ENCODE measurements around the gene THEMIS. TPM values are rescaled to one million over a fixed set of nuclear protein-coding genes. Genes with fewer than 3 reads are reported as not detected.
"Not testable (repeated sequence)": the region's sequence is repeated elsewhere in the genome, so short reads cannot be mapped to it uniquely, and the experiment has no call there.

The THEMIS gene
- total RNA-seq, 2 donors from 2014 or later, result 0.40 to 1.6 TPM

DNA sequence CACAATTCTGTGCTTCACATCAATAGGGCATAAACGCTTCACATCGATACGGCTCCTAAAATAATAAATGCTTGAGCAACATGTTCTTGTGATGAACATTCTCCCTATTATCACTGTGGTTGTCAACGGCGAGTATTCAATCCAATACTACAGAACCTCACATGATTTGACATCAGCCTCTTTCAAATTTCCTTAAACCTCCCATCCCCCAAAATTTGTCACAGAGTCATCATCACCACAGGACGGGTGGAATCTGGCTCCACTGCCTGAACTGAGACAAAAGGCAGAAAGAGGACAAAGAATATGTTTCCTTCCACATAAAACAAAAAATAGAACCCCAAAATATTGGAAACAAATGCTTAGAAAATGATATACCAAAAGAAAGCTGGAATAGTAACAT lies 7.3 kb downstream of the THEMIS start:
- Histone ChIP-seq H3K27ac (no peak overlapping the region), H3K27me3 (replicated peaks; ENCODE audit: insufficient read depth) (no peaks in the 10 kb centered on the region), H3K36me3 (no peaks in the 10 kb centered on the region), H3K4me3 (no peak overlapping the region), H3K4me1 (replicated peaks) (no peaks in the 10 kb centered on the region), H3K9me3 (no peaks in the 10 kb centered on the region)
- TF ChIP-seq POLR2A (IDR thresholded peaks at IDR 0.05) (no peak), POLR2AphosphoS5 (IDR thresholded peaks at IDR 0.05) (no peak), CTCF (IDR thresholded peaks at IDR 0.05) (no peak)
- intact Hi-C loops (cut with DNase I), result no loop called here
- DNase-seq (ENCODE audit: low spot score), result no peak
- 82% methylated on average over 6 of the region's 6 CpGs for WGBS

DNA sequence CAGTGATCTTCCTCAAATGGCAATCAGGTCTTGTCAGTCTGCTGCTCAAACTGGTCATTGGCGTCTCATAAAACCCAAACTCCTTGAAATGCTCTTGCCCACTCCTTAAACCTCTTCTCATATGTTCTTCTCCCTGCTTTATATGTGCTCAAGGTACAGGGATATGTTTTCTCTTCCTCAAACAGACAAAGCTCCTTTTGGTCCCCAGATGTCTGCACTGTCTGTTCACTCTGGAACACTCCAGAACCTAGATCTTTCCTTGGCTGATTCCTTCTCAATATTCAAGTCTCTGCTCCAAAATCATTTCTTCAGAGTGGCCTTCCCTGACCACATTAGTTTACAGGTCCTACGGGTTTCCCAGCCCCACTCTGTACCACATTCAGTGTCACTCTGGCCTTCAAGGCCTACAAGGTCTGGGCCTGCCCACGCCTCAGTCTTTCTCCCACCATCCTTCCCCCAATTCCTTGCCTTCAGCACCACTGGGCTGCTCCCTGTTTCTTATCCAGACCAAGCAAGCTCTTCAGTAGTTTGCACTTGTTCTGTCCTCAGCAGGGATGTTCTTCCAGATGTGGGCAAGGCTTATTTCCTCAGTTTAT lies 9.0 kb downstream of the THEMIS start:
- Histone ChIP-seq H3K36me3 (no peaks in the 10 kb centered on the region), H3K27me3 (replicated peaks; ENCODE audit: insufficient read depth) (no peaks in the 10 kb centered on the region), H3K27ac (no peak overlapping the region), H3K4me3 (no peak overlapping the region), H3K4me1 (replicated peaks) (no peaks in the 10 kb centered on the region), H3K9me3 (no peaks in the 10 kb centered on the region)
- intact Hi-C loops (cut with DNase I), result no loop called here
- no peak for TF ChIP-seq POLR2AphosphoS5 (IDR thresholded peaks at IDR 0.05)
- TF ChIP-seq POLR2A (IDR thresholded peaks at IDR 0.05), result no peak
- no peak for TF ChIP-seq CTCF (IDR thresholded peaks at IDR 0.05)
- DNase-seq (ENCODE audit: low spot score), result no peak
- 95% methylated on average over 3 of the region's 3 CpGs for WGBS

GRCh38 chr6:127886603-127887002 lies 14.3 kb downstream of the THEMIS start:
- no peaks in the 10 kb centered on the region for H3K4me1 ChIP-seq (replicated peaks)
- TF ChIP-seq CTCF (IDR thresholded peaks at IDR 0.05), result no peak
- no peak for TF ChIP-seq POLR2A (IDR thresholded peaks at IDR 0.05)
- no peak for TF ChIP-seq POLR2AphosphoS5 (IDR thresholded peaks at IDR 0.05)
- 85% methylated on average over 3 of the region's 3 CpGs for WGBS
- no peak for DNase-seq (ENCODE audit: low spot score)
- intact Hi-C loops (cut with DNase I), result no loop called here
- no peaks in the 10 kb centered on the region for H3K9me3 ChIP-seq
- H3K27me3 ChIP-seq (replicated peaks; ENCODE audit: insufficient read depth), result no peaks in the 10 kb centered on the region
- no peak overlapping the region for H3K4me3 ChIP-seq
- H3K36me3 ChIP-seq, result no peaks in the 10 kb centered on the region
- H3K27ac ChIP-seq, result no peak overlapping the region

GRCh38 chr6:127884134-127884533 lies 16.7 kb downstream of the THEMIS start:
- Histone ChIP-seq H3K36me3 (no peaks in the 10 kb centered on the region), H3K9me3 (no peaks in the 10 kb centered on the region), H3K4me3 (no peak overlapping the region), H3K27me3 (replicated peaks; ENCODE audit: insufficient read depth) (no peaks in the 10 kb centered on the region), H3K27ac (no peak overlapping the region), H3K4me1 (replicated peaks) (no peaks in the 10 kb centered on the region)
- no peak for DNase-seq (ENCODE audit: low spot score)
- intact Hi-C loops (cut with DNase I), result no loop called here
- TF ChIP-seq POLR2AphosphoS5 (IDR thresholded peaks at IDR 0.05) (no peak), CTCF (IDR thresholded peaks at IDR 0.05) (no peak), POLR2A (IDR thresholded peaks at IDR 0.05) (no peak)

GRCh38 chr6:127881949-127882348 lies 18.9 kb downstream of the THEMIS start:
- H3K27ac ChIP-seq; intact Hi-C loops (cut with DNase I); H3K27me3 ChIP-seq (replicated peaks; ENCODE audit: insufficient read depth); DNase-seq (ENCODE audit: low spot score); H3K4me3 ChIP-seq; H3K9me3 ChIP-seq; H3K36me3 ChIP-seq; H3K4me1 ChIP-seq (replicated peaks): not testable (repeated sequence)

Measured in prostate gland (tissue), 2 donors.